Loucy (cell line): Measurements from ENCODE around the gene CCNA2.

Experiments
- EZH2phosphoT487 ChIP-seq: fragments of 200-600 bp; IDR thresholded peaks from 2 replicates; pipeline ENCODE4 v1.6.1; 2018; ENCODE audit warnings: antibody characterized with exemption, mild to moderate bottlenecking, moderate library complexity, borderline replicate concordance
- TF ChIP-seq, protein P1 (sequence below): fragments of 200-600 bp; sonication (generic); conservative IDR thresholded peaks from 2 replicates; pipeline ENCODE4 v1.5.1; 2014; ENCODE audit warnings: mild to moderate bottlenecking, antibody characterized with exemption, low read length

GRCh38 chr4:121791481-121791880 is 32.2 kb downstream of the CCNA2 start:
- TF ChIP-seq, protein P1, sequence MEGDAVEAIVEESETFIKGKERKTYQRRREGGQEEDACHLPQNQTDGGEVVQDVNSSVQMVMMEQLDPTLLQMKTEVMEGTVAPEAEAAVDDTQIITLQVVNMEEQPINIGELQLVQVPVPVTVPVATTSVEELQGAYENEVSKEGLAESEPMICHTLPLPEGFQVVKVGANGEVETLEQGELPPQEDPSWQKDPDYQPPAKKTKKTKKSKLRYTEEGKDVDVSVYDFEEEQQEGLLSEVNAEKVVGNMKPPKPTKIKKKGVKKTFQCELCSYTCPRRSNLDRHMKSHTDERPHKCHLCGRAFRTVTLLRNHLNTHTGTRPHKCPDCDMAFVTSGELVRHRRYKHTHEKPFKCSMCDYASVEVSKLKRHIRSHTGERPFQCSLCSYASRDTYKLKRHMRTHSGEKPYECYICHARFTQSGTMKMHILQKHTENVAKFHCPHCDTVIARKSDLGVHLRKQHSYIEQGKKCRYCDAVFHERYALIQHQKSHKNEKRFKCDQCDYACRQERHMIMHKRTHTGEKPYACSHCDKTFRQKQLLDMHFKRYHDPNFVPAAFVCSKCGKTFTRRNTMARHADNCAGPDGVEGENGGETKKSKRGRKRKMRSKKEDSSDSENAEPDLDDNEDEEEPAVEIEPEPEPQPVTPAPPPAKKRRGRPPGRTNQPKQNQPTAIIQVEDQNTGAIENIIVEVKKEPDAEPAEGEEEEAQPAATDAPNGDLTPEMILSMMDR: no peak
- TF ChIP-seq EZH2phosphoT487: no peak
